Measurements from ENCODE around the gene DNAH10.

Gene DNAH10, protein sequence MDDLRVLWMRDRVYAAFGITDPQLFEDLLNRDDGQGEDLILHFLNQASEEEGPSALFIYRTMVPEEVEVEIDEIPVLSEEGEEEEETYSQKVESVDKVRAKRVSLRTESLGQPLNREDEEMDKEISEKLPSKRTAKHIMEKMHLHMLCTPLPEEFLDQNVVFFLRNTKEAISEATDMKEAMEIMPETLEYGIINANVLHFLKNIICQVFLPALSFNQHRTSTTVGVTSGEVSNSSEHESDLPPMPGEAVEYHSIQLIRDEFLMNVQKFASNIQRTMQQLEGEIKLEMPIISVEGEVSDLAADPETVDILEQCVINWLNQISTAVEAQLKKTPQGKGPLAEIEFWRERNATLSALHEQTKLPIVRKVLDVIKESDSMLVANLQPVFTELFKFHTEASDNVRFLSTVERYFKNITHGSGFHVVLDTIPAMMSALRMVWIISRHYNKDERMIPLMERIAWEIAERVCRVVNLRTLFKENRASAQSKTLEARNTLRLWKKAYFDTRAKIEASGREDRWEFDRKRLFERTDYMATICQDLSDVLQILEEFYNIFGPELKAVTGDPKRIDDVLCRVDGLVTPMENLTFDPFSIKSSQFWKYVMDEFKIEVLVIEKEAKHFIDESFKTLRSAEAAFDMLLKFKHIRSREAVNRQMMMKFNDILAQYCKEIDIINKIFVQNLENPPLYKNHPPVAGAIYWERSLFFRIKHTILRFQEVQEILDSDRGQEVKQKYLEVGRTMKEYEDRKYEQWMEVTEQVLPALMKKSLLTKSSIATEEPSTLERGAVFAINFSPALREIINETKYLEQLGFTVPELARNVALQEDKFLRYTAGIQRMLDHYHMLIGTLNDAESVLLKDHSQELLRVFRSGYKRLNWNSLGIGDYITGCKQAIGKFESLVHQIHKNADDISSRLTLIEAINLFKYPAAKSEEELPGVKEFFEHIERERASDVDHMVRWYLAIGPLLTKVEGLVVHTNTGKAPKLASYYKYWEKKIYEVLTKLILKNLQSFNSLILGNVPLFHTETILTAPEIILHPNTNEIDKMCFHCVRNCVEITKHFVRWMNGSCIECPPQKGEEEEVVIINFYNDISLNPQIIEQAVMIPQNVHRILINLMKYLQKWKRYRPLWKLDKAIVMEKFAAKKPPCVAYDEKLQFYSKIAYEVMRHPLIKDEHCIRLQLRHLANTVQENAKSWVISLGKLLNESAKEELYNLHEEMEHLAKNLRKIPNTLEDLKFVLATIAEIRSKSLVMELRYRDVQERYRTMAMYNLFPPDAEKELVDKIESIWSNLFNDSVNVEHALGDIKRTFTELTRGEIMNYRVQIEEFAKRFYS (N-terminal part only)

GRCh38 chr12:123761841-123762714 lies at the start of gene DNAH10:
Gene DNAH10, plus strand, starts transcription at chr12:123762301. Its CDS starts 36 bp downstream, at chr12:123762337.
- peak; percentile 57 for DNase-seq (ENCODE audit: low spot score)

- no peak for DNase-seq (ENCODE audit: low spot score)
Observed at GRCh38 chr12:123712780-123713319, 49.3 kb upstream of the DNAH10 start.

DNA sequence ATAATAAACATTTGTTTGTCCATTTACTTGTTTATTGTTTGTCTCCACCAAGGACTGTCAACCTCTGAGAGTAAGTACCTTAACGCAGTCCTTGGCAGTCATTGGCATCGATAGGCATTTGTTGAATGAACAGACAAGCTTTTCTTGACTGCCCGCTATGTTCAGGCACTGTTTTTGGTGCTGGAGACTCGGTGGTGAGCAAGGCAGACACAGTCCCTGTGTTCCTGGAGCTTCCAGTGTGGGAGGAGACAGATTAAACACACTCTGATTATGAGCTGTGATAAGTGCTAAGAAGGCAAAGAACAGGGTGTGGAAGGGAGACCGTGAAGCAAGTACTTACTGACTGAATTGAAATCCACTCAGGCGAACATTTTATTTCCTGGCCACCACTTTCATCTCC lies 48.7 kb upstream of the DNAH10 start:
- peak; percentile 20 for DNase-seq (ENCODE audit: low spot score)

DNA sequence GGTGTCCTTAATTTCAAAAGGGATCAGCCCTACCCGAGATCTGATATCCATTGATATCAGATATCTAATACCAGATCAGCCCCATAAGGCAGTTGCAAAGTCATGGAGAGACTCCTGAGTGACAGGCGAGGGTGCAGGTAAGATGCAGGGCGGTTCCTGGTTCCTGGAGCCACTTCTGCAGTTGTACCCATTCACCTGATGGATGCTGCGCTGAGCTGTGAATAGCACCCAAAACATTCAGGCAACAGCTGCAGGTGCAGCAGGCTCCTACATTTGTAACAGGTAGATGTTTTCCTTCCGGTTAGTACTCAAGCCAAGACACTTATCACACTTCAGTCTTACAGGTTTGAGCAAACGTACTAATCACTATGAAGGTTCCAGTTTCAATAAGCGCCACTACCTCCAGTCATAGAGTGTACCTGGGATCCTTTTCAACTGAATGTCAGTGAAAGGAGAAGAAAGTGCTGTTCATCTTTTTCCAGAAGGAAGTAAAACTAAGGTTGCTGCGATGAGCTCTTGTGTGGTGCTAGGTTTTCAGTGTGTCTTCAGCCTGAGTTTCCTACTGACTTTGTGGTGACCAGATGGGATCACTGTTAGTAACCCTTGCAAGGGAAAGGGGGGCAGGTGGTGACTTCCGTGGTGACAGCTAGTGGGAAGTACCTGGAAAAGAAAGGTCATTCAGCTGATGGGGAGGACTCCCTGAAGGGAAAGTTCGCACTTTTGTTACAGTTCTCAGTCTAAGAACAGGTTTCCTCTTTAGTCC lies 48.1 kb upstream of the DNAH10 start:
- DNase-seq (ENCODE audit: low spot score) = no peak

DNA sequence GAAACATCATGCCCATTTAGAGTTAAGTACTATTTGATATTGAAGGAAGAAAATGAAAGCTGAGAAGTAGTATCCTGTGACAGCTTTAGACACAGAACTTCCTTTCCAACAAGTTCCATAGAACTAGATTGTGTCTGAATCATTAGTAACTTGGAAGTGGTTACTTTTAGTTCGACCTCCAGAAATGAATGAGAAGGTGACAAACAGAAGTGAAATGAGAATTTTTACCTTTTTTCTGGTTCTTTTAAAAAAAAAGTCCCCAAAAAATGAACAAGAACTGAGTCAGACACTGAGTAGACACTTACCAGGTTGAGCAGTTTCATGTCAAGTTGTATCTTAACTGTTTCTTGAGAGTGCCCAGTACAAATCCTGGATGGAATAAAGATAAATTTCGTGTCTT lies 46.9 kb upstream of the DNAH10 start:
- DNase-seq (ENCODE audit: low spot score) = no peak

DNA sequence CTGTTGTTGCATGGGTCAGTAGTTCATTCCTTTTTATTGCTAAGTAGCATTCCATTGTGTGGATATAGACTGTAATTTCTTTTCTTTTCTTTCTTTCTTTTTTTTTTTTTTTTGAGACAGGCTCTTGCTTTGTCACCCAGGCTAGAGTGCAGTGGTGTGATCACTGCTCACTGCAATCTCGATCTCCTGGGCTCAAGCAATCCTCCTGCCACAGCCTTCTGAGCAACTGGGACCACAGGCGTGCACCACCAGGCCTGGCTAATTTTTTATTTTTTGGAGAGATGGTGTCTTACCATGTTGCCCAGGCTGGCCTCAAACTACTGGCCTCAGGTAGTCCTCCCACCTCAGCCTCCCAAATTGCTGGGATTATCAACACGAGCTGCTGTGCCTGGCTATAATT lies 44.8 kb upstream of the DNAH10 start:
- DNase-seq (ENCODE audit: low spot score) = no peak

- no peak for DNase-seq (ENCODE audit: low spot score)
Observed at GRCh38 chr12:123720141-123720814, 41.8 kb upstream of the DNAH10 start.

DNA sequence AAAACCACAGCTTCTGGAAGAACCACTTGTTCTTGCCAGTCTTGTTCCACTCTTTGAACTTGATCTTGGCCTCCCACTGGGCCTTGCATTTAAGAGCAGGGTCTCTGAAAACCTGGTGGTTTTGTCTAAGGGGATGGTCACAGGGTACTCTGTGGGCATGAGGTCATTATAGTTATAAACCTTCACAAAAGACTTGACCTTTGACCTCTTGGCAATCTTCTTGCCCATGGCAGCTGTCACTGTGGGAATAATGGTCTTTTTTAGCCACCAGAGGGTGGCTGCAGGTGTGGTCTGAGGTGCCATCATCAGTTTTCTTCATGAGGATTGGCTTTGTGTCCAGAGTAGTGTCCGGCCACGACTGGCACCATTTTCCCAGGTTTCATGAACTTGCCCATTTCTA lies 40.9 kb upstream of the DNAH10 start:
- no peak for DNase-seq (ENCODE audit: low spot score)

DNA sequence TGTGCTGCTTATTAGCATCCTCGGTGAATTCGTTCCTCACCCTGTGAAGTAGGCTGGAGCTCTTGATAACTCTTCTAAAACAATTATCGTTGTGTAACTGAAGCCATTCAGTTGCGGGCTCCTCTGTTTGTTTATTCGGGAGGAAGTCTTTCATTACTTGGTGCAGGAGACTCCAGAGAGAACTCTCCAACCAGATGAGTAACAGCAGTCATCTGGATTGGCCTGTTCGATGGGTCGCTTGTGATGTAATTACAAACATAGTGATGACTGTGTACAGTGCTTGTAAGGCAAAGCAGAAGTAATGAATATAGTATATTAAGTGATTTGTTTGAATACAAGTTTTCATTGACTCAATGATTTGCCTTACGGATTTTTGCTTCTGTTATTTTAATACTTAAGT lies 39.1 kb upstream of the DNAH10 start:
- DNase-seq (ENCODE audit: low spot score) = peak; percentile 26

DNA sequence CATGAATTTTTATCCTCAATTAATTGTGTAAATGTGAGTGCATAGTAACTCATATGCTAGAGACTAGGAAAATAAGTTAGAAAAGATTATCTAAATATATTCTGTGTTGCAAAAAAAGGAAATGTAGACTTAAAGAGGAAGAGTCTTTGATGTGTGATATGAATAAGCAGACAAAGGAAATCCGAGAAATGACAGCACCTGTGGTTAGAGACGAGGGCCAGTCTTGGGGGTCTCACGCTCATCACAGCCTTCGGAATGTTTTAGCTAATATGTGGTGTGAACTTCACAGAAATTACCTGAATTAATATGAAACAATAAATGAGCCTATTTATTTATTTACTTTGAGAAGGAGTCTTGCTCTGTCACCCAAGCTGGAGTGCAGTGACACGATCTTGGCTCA lies 38.3 kb upstream of the DNAH10 start:
- DNase-seq (ENCODE audit: low spot score) = no peak

- no peak for DNase-seq (ENCODE audit: low spot score)
Observed at GRCh38 chr12:123726244-123726643, 35.9 kb upstream of the DNAH10 start.

DNA sequence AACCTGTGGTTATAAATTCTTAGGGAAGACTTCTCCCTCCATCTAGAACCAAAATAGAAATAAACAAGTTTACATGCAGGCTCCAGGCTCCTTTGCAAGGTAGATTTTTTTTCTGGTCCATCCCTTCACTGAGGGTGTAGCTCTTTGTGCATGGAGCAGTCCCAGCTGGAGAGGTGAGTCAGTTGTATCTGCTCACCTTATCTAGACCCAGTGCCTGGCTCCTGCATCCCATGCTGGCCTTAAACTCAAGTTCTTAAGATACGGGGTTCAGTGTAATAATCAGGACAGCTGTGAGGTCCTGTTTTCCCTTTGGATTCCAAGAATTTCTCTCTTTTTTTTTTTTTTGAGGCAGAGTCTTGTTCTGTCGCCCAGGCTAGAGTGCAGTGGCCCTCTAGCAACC lies 35.1 kb upstream of the DNAH10 start:
- no peak for DNase-seq (ENCODE audit: low spot score)

DNA sequence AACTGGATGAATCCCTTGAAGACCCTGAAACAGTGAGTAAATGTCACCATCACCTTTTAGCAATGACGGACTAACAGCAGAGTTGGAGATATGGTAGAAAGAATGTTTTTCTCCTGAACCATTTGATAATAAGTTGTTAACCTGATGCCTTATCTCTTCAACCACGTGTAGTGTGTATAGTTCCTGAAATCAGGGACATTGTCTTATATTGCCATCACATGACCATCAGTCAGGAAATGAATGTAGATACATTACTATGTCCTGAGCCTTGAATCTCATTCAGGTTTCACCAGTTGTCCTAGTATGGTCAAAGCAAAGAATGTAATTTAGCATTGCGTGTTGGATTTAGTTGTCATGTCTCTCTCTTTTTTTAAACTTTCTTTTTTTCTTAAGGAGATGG lies 34.2 kb upstream of the DNAH10 start:
- no peak for DNase-seq (ENCODE audit: low spot score)

DNA sequence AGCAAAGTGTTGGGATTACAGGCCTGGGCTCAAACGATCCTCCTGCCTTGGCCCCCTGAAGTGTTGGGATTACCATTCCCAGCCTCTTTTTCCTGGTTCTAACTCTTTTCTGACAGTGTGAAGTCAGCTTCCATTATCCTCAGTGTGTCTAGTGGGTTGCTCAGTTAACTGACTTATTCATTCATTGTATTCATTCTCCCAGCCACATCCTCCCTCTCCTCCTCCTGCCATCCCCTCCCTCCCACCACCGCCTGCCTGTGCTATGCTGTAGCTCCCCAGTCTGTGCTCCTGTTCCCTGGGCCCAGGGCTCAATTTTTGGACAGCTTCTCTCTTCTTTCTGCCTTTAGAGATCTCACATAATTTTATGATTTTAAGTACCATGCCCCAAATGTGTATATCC lies 30.5 kb upstream of the DNAH10 start:
- DNase-seq (ENCODE audit: low spot score) = no peak

DNA sequence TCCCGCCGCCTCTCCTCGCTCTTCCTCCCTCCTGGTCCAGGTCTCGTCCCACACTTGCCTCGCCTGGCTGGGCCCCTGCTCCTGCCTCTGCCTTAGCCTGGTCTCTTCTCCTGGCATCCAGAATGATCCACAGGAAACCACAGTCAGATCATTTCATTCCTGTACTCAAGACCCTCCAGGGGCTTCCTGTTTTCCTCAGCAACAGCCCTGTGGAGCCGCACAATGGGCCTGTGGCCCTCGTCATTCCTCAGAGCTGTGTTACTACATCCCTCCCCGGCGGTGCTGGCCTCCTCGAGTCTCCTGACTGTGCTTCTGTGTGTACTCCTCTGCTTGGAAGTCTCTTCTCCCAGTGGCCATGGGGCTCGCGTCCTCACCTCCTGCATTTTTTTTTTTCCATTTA lies 29.9 kb upstream of the DNAH10 start:
- no peak for DNase-seq (ENCODE audit: low spot score)

- no peak for DNase-seq (ENCODE audit: low spot score)
Observed at GRCh38 chr12:123733229-123733628, 28.9 kb upstream of the DNAH10 start.

GRCh38 chr12:123734268-123734667 lies 27.8 kb upstream of the DNAH10 start:
- no peak for DNase-seq (ENCODE audit: low spot score)

GRCh38 chr12:123741937-123742572 lies 20.0 kb upstream of the DNAH10 start:
- no peak for DNase-seq (ENCODE audit: low spot score)

GRCh38 chr12:123743002-123743401 lies 19.1 kb upstream of the DNAH10 start:
- no peak for DNase-seq (ENCODE audit: low spot score)

Measured in AG08396 (cell line).